ENCODE measurements around the gene FAM200B.

GRCh38 chr4:15676039-15676438 is 5.6 kb upstream of the FAM200B start:
- TF ChIP-seq CTCF (conservative IDR thresholded peaks at IDR 0.05) (no peak), ZFX (IDR thresholded peaks at IDR 0.05) (no peak)
